ACHN (cell line): ENCODE measurements around the gene MAPKAPK2.
A peak's percentile ranks its signal among the peaks of the same experiment; 100 is the strongest.

Source experiments
- DNase-seq: peaks from one replicate; pipeline ENCODE4 v3.0.0-alpha.2; 2015
- in situ Hi-C: cut with HindIII; loops from 2 replicates; pipeline ENCODE4 v1.10.0; 2017; ENCODE audit warnings: low sequenced_read_pairs, low pct_ligation_motif_present, low pct_unique_long_range_greater_than_20kb

Gene MAPKAPK2

DNA sequence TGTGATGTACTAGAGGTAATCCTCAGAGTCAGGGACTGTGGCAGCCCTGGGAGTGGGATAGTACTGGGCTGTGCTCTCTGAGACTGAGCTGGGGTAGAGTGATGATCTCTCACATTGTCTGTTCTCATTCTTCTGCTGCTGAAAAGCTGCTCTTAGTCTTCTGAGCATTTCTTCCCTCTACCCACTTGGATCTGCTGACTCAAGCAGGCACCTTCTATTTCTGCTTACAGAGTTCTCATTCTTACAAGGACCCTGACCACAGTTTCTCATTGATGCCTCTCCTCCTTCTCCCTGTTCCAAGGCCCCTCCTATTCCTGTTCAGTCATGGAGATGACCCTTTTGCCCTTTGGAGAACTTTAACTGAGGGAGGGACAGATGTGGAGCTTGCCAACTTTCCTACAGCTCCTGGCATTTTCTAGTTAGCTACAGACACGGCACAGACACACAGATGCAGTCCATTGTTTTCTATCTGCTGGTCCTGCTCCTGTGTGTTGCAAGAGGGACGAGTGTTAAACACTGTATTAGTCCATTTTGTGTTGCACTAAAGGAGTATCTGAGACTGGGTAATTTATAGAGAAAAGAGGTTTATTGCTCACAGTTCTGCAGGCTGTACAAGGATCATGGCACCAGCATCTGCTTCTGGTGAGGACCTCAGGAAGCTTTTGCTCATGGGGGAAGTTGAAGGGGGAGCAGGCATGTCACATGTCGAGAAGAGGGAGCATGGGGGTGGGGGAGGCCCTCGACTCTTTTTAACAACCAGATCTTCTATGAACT lies 12.3 kb downstream of the MAPKAPK2 start:
- no peak for DNase-seq
- in situ Hi-C loops, result no loop called here

GRCh38 chr1:206698011-206698410 lies 13.3 kb downstream of the MAPKAPK2 start:
- DNase-seq, result no peak
- in situ Hi-C loops, result no loop called here

DNA sequence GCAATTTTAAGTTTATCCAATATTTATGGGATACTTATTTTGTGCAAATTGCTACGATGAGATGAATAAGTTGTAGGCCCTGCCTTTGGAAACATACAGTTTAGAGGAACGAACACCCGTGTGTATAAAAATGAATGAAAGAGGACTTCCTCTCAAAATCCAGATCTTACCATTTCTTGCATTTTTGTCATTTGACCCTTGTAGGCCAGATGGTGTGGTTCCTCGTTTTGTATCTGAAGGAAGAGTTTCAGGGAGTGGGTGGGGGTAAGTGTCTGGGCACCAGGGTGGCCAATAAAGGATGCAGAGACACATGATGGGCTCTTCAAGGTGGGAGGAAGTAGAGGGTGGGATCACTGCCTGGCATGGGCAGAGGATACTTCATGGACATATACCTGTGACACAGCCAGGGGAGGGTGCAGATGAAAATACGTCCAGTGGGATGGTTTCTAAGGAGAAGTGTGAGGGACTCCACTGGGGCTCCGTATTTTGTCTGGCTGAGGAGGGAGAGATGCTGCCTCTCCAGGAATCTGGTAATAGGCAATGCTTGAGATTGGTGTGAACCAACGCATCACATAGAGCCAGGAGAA lies 14.4 kb downstream of the MAPKAPK2 start:
- in situ Hi-C loops, result no loop called here
- no peak for DNase-seq

DNA sequence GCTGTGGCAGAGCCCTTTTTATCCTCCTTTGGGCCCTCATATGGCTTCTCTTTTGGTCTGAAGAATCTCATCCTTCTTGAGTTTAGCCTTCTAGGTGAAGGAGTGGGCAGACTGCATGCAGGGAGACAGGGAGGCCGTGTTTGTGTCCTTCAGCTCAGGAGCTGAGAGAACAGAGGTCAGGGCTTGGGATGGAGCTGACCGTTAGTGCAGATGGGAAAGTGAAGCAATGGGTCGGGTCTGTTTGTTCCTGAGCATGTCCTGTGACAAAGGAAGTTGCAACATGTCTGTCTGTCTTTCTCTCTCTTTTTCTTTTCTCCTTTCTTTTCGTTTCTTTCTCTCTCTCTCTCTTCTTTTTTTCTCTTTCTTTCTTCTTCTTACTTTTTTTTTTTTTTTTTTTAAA lies 14.9 kb downstream of the MAPKAPK2 start:
- in situ Hi-C loops, result no loop called here
- no peak for DNase-seq

DNA sequence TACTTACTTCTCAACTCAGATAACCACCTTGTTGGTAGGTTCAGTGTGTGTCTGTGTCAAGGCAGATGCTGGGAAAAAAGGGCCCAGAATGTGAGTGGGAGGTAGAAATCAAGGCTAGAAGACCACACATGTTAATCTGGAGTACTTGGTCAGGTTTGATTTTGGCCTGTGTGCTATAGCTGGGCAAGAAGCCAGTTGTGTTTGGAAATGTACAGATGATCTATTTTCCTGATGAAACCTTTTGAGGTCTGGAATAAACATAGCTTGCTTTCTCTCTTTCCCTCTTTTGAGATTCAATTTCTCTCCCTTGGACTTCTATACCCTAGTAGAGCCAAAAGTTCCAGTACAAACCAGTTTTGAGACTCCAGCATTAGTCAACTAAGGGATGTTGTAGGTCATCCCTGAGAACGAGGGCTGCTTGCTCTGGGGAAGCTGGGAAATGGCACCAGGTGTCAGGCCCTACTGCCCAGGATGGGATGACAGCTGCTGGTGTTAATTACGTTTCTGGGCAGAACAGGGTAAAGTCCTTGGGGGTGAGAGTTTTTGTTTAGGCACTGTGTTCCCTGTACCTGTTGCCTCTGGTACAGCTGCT lies 15.8 kb downstream of the MAPKAPK2 start:
- in situ Hi-C loops, result no loop called here
- no peak for DNase-seq

DNA sequence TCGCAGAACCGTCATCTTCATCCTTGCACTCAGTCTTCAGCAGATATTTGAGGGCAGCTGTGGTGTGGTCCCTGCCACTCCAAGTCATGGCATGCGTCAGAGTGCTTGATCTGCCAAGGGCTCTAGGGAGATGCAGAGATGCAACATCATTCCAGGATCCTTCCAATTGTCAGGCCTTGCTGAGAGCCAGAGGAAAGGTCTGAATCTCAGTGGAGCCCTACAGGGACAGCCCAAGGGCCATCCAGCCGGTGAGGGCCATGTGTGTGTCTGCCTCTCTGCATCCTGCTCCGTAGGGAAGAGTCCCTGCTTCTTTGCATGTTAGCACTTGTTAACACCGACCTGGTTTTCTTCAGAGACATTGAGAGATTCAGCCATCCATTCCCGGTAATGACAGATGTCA lies 17.6 kb downstream of the MAPKAPK2 start:
- in situ Hi-C loops, result no loop called here
- DNase-seq, result no peak

DNA sequence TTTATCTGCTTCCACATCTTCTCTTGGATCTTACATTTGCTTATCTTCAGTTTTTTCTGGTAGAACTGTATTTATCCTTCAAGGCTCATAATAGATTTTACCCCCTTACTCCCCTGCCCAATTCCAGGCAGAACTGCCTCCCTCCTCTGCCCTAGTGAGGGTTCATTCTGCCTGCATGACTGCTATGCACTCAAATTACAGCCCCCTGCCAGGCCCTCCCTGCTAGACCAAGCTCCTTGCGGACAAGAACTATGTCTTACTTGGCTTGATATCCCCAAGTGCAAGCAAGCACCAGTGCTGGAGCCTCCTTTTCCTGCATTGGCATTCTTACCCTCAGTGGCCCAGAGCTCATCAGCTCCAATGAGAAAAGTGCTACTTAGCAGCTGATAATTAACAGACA lies 18.1 kb downstream of the MAPKAPK2 start:
- in situ Hi-C loops, result no loop called here
- no peak for DNase-seq

- in situ Hi-C loops, result no loop called here
- DNase-seq, result no peak
Measured at GRCh38 chr1:206703661-206704060, 19.0 kb downstream of the MAPKAPK2 start.

DNA sequence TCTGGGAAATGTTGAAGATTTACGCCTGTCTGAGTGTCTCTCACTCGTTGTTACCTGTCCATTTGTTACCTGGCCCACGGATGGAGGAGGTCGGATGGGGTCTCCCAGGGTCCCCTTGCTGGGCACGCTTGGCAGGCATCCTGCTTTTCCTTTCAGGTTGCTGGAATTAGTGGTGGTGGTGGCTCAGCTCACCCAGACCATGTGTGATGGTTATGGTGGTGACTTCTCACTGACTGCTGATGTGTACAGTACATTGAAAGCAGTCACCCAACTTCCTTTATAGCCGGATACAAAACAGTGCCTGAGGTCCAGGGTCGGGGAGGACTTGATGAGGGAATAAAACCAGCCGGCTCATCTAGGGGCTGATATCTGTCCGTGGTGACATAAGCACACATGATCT lies 19.5 kb downstream of the MAPKAPK2 start:
- in situ Hi-C loops, result no loop called here
- no peak for DNase-seq

- in situ Hi-C loops, result no loop called here
- no peak for DNase-seq
Measured at GRCh38 chr1:206705191-206705590, 20.5 kb downstream of the MAPKAPK2 start.

DNA sequence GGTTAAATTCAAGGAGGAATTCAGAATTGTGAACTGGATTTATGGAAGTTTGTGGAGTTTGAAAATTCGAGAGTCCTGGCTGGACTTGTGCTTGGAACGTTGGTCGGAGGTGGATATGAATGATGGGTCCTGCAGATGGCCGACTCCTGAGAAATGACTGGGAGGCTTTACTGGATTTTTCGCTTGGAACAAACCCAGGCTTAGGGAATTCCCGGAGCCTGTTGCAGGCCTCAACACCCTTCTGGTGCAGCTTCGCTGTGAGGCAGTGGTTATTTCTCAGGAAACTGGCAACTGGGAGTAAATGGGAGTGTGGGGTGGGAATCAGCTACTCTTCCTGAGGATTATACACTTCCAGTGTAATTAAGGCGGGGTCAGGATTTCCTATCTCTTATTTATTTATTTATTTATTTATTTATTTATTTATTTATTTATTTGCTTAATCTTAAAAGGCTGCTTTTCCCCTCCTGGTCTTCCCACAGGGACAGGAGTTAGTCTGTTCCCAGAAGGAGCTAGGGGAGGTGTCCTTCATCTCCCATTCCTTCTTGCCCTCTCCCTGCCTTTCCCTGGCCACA lies 21.1 kb downstream of the MAPKAPK2 start:
- DNase-seq, result no peak
- in situ Hi-C loops, result no loop called here

DNA sequence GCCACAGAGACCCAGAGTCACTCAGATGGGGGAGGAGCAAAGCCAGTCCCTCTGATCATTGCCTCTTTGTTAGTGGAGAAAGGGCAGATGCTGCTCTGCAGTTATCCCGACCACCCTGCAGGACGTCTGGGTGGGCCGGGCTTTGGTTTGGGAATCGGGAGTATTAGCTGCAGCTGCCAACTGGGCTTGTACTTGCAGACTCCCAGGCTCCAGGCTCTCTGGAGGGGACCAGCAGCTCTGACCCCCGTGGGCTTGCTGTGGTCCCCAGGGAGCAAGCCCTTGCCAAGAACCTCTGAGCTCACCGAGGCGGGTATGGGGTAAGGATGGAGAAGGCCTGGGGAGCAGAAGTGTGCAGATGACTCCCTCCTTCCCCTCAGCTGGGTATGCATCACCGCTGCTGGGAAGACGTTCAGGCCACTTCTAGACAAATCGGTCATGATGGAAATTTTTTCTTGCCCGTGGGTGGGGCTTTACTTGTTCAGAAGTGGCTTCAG lies 21.6 kb downstream of the MAPKAPK2 start:
- no peak for DNase-seq
- in situ Hi-C loops, result no loop called here

DNA sequence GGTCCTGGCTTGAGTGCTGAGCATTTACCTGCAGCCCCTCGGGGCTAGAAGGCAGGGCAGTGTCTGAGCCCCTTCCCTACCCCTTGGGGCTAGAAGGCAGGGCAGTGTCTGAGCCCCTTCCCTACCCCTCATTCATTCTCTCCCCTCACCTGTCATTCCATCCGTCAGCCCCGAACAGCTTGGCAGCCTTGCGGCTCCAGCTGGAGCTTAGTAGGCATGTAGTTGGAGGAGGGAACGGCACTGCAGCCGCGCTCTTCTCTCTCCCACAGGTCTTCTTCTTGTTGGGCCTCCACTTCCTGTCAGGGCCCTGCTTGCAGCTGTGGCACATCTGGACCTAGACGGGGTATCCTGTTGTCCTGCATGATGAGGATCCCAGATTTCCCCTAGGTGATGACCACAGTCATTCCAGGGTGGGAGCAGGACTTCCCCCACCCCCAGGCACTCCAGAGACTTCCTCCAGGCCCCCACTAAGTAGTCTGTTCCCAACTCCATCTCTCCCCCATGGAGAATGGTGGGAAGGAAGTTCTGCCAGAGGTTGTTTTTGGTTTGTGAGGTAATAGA lies 22.2 kb downstream of the MAPKAPK2 start:
- in situ Hi-C loops, result no loop called here
- DNase-seq, result no peak

DNA sequence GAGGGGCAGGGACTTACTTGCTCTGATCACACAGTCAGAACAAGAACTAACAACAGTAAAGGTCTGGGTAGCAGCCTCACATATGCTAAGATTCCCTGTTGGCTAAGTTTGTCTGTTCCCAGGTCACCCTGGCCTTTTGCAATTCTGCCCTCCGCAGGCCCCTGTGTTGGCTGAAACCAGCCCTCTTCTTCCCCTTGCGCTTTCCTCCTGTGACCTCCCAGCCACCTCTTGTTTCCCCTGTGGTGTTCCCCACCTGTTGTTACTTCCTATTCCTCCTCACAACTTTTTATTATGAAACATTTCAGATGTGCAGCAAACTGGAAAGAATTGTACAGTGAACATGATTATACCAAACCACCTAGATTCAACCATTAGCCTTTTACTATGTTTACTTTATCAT lies 23.4 kb downstream of the MAPKAPK2 start:
- in situ Hi-C loops, result no loop called here
- DNase-seq, result no peak

- in situ Hi-C loops, result no loop called here
- DNase-seq, result no peak
Measured at GRCh38 chr1:206708882-206709281, 24.2 kb downstream of the MAPKAPK2 start.

DNA sequence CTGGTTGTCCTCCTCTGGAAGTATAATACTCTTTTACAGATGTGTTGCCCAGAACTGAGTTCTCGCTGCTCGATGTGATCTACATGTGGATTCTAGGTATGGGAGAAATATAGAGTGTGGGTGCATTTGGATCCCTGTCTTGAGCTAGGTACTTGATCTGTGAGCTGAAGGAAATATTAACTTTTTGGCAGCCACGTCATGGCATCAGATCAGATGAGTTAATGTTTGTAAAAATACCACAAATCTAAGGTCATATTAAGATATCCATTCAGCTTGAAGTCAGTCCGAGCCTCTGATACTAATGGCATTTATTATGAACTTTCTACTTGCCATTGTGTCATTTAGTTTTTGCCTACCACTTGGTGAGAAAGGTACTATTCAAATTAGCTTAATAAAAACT lies 24.6 kb downstream of the MAPKAPK2 start:
- in situ Hi-C loops, result no loop called here
- DNase-seq, result peak; percentile 85

DNA sequence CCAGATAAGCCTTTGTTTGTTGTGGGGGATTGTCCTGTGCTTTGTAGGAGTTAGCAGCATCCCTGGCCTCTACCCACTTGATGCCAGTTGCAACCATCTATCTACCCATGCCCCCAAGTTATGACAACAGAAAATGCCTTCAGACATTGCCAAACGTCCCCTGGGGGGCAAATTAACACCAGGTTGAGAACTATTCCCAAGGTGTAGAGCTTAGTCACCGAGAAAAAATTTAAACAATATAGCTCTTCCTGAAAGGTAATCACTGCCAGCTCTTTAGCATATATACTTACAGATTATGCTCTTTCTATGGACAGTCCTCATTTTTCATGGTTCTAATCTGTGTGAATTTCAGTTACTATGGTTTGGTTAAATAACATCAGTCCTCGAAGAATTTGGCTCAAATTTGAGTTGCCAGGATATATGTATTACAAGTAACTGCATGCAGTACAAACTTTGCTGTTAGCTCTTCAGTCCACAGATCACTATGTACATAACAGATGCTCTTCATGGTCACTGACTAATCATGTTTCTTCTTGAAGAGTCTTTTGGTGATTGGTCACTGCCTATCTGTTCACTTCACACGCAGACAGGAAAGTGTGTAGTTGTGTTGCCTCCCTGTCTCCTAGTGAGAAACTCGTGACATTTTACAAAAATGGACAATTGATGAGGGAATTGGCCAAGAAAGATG lies 25.2 kb downstream of the MAPKAPK2 start:
- in situ Hi-C loops, result no loop called here

GRCh38 chr1:206710460-206710823 lies 25.7 kb downstream of the MAPKAPK2 start:
- DNase-seq, result no peak
- in situ Hi-C loops, result no loop called here

More for the DNA sequence above, 25.2 kb downstream of the MAPKAPK2 start:
- DNase-seq, result peak; percentile 43

DNA sequence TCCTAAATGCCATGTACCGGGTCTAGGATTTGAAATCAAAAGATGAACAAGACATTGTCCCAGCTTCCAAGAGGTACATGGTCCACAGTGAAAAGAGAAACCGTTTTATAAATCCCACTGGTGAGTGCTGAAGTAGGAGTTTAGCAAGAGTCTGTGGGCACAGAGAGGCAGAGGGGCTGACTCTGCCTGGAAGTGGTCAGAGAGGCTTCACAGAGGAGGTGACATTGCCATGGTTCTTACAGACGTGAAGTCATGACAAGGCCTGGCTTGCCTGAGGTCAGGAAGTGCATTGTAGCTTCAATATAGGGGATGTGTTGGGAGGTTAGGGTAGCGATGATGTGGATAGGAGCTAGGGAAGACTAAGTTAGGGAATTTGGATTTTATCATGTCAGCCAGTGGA lies 28.4 kb downstream of the MAPKAPK2 start:
- in situ Hi-C loops, result no loop called here
- no peak for DNase-seq
